HCT116 (cell line): ENCODE measurements around the gene COPZ1. TPM values are rescaled to one million over a fixed set of nuclear protein-coding genes. Genes with fewer than 3 reads are reported as not detected.

ENCODE experiments used
- ATAC-seq: fragments of 200-7000 bp; cut with Tn5 transposase; 2 replicates; pipeline ENCODE4 v1.9.1; 2020; ENCODE audit warnings: mild to moderate bottlenecking, moderate library complexity
- BruUV-seq: library from RNA; stranded (reverse); fragments of 400-500 nt; replicated peaks from 2 replicates; lab custom pipeline; 2021; lab: Mats Ljungman, UMichigan
- CTCF ChIA-PET: fragments of 300-600 bp; sonication (Branson Sonifier 250); formaldehyde crosslinking; loops from one replicate; lab custom pipeline; 2021; ENCODE audit warnings: antibody characterized with exemption; lab: Charles Lee
- POLR2A ChIA-PET: fragments of 300-600, 350-600 bp; sonication (Branson Sonifier 250); formaldehyde crosslinking; loops from one replicate; lab custom pipeline; 2021; ENCODE audit warnings: antibody characterized with exemption; lab: Charles Lee
- RAD21 ChIA-PET, 2 experiments: fragments of 300-600 bp; sonication (Branson Sonifier 250); formaldehyde crosslinking; loops; one replicate each; lab custom pipeline; 2023; ENCODE audit warnings: low total read pairs in 2 of 2; ENCODE audit not compliant: uncharacterized antibody in 2 of 2, unreplicated experiment in 2 of 2, low non-redundant PET in 1 of 2; lab: Charles Lee
- DNase-seq: peaks from one replicate; pipeline ENCODE4 v3.0.0-alpha.2; 2010; ENCODE audit warnings: low read depth, low spot score
- H2AFZ ChIP-seq: fragments of 200-600 bp; shearing (Covaris generic), sonication (generic); 2 replicates; pipeline ENCODE4 v1.6.1; 2017; ENCODE audit warnings: low read depth, mixed run types, mixed read lengths, antibody characterized with exemption, low read length; ENCODE audit not compliant: poor library complexity, severe bottlenecking
- H3K27ac ChIP-seq: 2 replicates; pipeline ENCODE4 v1.5.1; 2012; ENCODE audit warnings: low read depth, low read length
- H3K27me3 ChIP-seq: fragments of 200-600 bp; sonication (generic); 2 replicates; pipeline ENCODE4 v1.6.1; 2016; ENCODE audit warnings: mixed run types, low read length, mixed read lengths; ENCODE audit not compliant: insufficient read depth
- H3K36me3 ChIP-seq, 2 experiments: fragments of 200-500 bp in 1 of 2; fragments of 200-600 bp in 1 of 2; sonication (Bioruptor generic) in 1 of 2; sonication (generic) in 1 of 2; 2 replicates each; pipeline versions ENCODE4 v1.5.1 to v1.6.1; 2014 to 2016; ENCODE audit warnings: low read length in 2 of 2, inconsistent platforms in 1 of 2, mixed read lengths in 1 of 2, mixed run types in 1 of 2; ENCODE audit not compliant: insufficient read depth in 2 of 2, control insufficient read depth in 1 of 2
- H3K4me1 ChIP-seq, 2 experiments: fragments of 200-600 bp in 1 of 2; sonication (generic) in 1 of 2; 2 replicates each; pipeline versions ENCODE4 v1.5.1 to v1.6.1; 2012 to 2017; ENCODE audit warnings: low read length in 2 of 2, inconsistent platforms in 1 of 2, mild to moderate bottlenecking in 1 of 2, mixed read lengths in 1 of 2, mixed run types in 1 of 2, moderate library complexity in 1 of 2; ENCODE audit not compliant: insufficient read depth in 2 of 2, control insufficient read depth in 1 of 2
- H3K4me2 ChIP-seq: fragments of 200-600 bp; sonication (generic); 2 replicates; pipeline ENCODE4 v1.6.1; 2017; ENCODE audit warnings: mixed run types, low read length, mixed read lengths
- H3K4me3 ChIP-seq, 2 experiments: fragments of 200-600 bp in 1 of 2; sonication (generic) in 1 of 2; replicated peaks in 1 of 2; 2 replicates each; pipeline ENCODE4 v1.5.1; 2011 to 2016; ENCODE audit warnings: low read length in 2 of 2, control low read depth in 1 of 2, low read depth in 1 of 2, mild to moderate bottlenecking in 1 of 2, mixed read lengths in 1 of 2, mixed run types in 1 of 2
- H3K79me2 ChIP-seq: fragments of 200-600 bp; sonication (generic); 2 replicates; pipeline ENCODE4 v1.6.1; 2017; ENCODE audit warnings: mild to moderate bottlenecking, mixed run types, low read length, moderate library complexity, mixed read lengths; ENCODE audit not compliant: insufficient read depth
- H3K9ac ChIP-seq: fragments of 200-600 bp; sonication (generic); 2 replicates; pipeline ENCODE4 v1.6.1; 2016; ENCODE audit warnings: low read length, mixed read lengths
- H3K9me2 ChIP-seq: fragments of 200-600 bp; sonication (generic), shearing (Covaris generic); 2 replicates; pipeline ENCODE4 v1.6.1; 2017; ENCODE audit warnings: mixed run types, mild to moderate bottlenecking, moderate library complexity; ENCODE audit not compliant: insufficient read depth
- H3K9me3 ChIP-seq, 2 experiments: fragments of 200-500 bp in 1 of 2; fragments of 200-600 bp in 1 of 2; sonication (Bioruptor generic) in 1 of 2; sonication (generic) in 1 of 2; 2 replicates each; pipeline ENCODE4 v1.6.1; 2014 to 2017; ENCODE audit warnings: low read length in 2 of 2, mixed read lengths in 2 of 2, inconsistent platforms in 1 of 2, low read depth in 1 of 2, mild to moderate bottlenecking in 1 of 2, mixed run types in 1 of 2, moderate library complexity in 1 of 2; ENCODE audit not compliant: control insufficient read depth in 1 of 2, insufficient read depth in 1 of 2
- H4K20me1 ChIP-seq: fragments of 200-600 bp; sonication (generic), shearing (Covaris generic); 2 replicates; pipeline ENCODE4 v1.6.1; 2017; ENCODE audit warnings: mixed run types, mild to moderate bottlenecking, moderate library complexity; ENCODE audit not compliant: insufficient read depth
- ATF3 ChIP-seq: IDR thresholded peaks from 2 replicates; pipeline ENCODE4 v1.6.1; 2012
- CBX3 ChIP-seq: IDR thresholded peaks from 2 replicates; pipeline ENCODE4 v1.6.1; 2012; ENCODE audit warnings: low read depth
- CEBPB ChIP-seq: IDR thresholded peaks from 2 replicates; pipeline ENCODE4 v1.6.1; 2012; ENCODE audit warnings: low read depth
- CTCF ChIP-seq, 3 experiments: fragments of 200-600 bp in 1 of 3; sonication (generic) in 1 of 3; IDR thresholded peaks in 2 of 3; conservative IDR thresholded peaks in 1 of 3; 2 replicates each; pipeline ENCODE4 v1.5.1; 2012 to 2017; ENCODE audit warnings: low read depth in 2 of 3, low read length in 2 of 3, antibody characterized with exemption in 1 of 3, borderline replicate concordance in 1 of 3, control low read depth in 1 of 3, mild to moderate bottlenecking in 1 of 3, mixed read lengths in 1 of 3, mixed run types in 1 of 3, moderate library complexity in 1 of 3; ENCODE audit not compliant: insufficient read depth in 1 of 3
- EGR1 ChIP-seq: IDR thresholded peaks from 2 replicates; pipeline ENCODE4 v1.6.1; 2012; ENCODE audit warnings: low read depth
- EZH2 ChIP-seq: fragments of 200-600 bp; sonication (generic); IDR thresholded peaks from 2 replicates; pipeline ENCODE4 v1.6.1; 2017; ENCODE audit warnings: antibody characterized with exemption, mixed run types
- EZH2phosphoT487 ChIP-seq: fragments of 200-600 bp; IDR thresholded peaks from 2 replicates; pipeline ENCODE4 v1.6.1; 2018; ENCODE audit warnings: antibody characterized with exemption, borderline replicate concordance
- FOSL1 ChIP-seq: IDR thresholded peaks from 2 replicates; pipeline ENCODE4 v1.6.1; 2012; ENCODE audit warnings: low read depth
- JUND ChIP-seq: IDR thresholded peaks from 2 replicates; pipeline ENCODE4 v1.6.1; 2012
- MAX ChIP-seq: IDR thresholded peaks from 2 replicates; pipeline ENCODE4 v1.6.1; 2012
- POLR2A ChIP-seq: IDR thresholded peaks from 2 replicates; pipeline ENCODE4 v1.7.0; 2011; ENCODE audit warnings: borderline replicate concordance; ENCODE audit not compliant: insufficient read depth, insufficient read length; ENCODE audit errors: extremely low read depth
- POLR2AphosphoS5 ChIP-seq: IDR thresholded peaks from 2 replicates; pipeline ENCODE4 v1.6.1; 2011; ENCODE audit warnings: mild to moderate bottlenecking, low read depth, low read length, moderate library complexity
- RAD21 ChIP-seq: IDR thresholded peaks from 2 replicates; pipeline ENCODE4 v1.6.1; 2012; ENCODE audit warnings: low read depth, mild to moderate bottlenecking
- REST ChIP-seq: IDR thresholded peaks from 2 replicates; pipeline ENCODE4 v1.6.1; 2012; ENCODE audit warnings: low read depth
- SIN3A ChIP-seq: IDR thresholded peaks from 2 replicates; pipeline ENCODE4 v1.6.1; 2012; ENCODE audit warnings: low read depth
- SP1 ChIP-seq: IDR thresholded peaks from 2 replicates; pipeline ENCODE4 v1.6.1; 2012; ENCODE audit warnings: low read depth
- SRF ChIP-seq: IDR thresholded peaks from 2 replicates; pipeline ENCODE4 v1.6.1; 2012; ENCODE audit warnings: low read depth
- TCF7L2 ChIP-seq: IDR thresholded peaks from 2 replicates; pipeline ENCODE4 v1.7.0; 2011; ENCODE audit warnings: borderline replicate concordance, inconsistent platforms; ENCODE audit not compliant: insufficient read depth, insufficient read length; ENCODE audit errors: extremely low read depth
- ZBTB33 ChIP-seq: IDR thresholded peaks from 2 replicates; pipeline ENCODE4 v1.6.1; 2011; ENCODE audit warnings: mild to moderate bottlenecking, low read length, moderate library complexity; ENCODE audit not compliant: insufficient replicate concordance; ENCODE audit errors: extremely low read depth
- ZFX ChIP-seq: fragments of 450-650 bp; IDR thresholded peaks from 2 replicates; pipeline ENCODE4 v1.6.1; 2017
- intact Hi-C: fragments of 100-400 bp; cut with micrococcal nuclease; formaldehyde crosslinking; loops from 2 replicates; pipeline ENCODE4 v1.10.0; 2022
- total RNA-seq: library from RNA; stranded (reverse); gene quantifications from one replicate; pipeline ENCODE4 v1.2.1, GENCODE V29; 2021; ENCODE audit not compliant: unreplicated experiment

Gene COPZ1
- total RNA-seq, 1 experiment from 2014 or later, result 191 TPM

- no peaks in the 10 kb centered on the region for H3K79me2 ChIP-seq
- no peak overlapping the region for H3K9ac ChIP-seq
- H3K27me3 ChIP-seq, result no peaks in the 10 kb centered on the region
- H3K36me3 ChIP-seq, result peaks cover 38% of the 10 kb centered on the region in 2 experiments
- no peak for TF ChIP-seq POLR2A
- TF ChIP-seq SP1, result no peak
- no peak for TF ChIP-seq FOSL1
- no peak for TF ChIP-seq ATF3
- no peak for TF ChIP-seq MAX
- TF ChIP-seq CEBPB, result no peak
- TF ChIP-seq ZBTB33, result no peak
- TF ChIP-seq POLR2AphosphoS5, result no peak
- no peak for TF ChIP-seq SIN3A
- TF ChIP-seq ZFX, result no peak
- TF ChIP-seq JUND, result no peak
- TF ChIP-seq RAD21, result no peak
- no peak for TF ChIP-seq EZH2phosphoT487
- TF ChIP-seq CTCF (IDR thresholded peaks at IDR 0.05 in 2 of 3, conservative IDR thresholded peaks at IDR 0.05 in 1 of 3; ENCODE audit: borderline replicate concordance in 1 of 3, insufficient read depth in 1 of 3, low read depth in 2 of 3, low read length in 2 of 3), result no peak
- TF ChIP-seq SRF, result no peak
- no peak for TF ChIP-seq REST
- no peak for TF ChIP-seq TCF7L2
- no peak for TF ChIP-seq EZH2
- TF ChIP-seq CBX3, result no peak
- no peak for TF ChIP-seq EGR1
- no peak overlapping the region for H3K4me2 ChIP-seq
- no peak overlapping the region for H3K4me3 ChIP-seq
- H3K4me1 ChIP-seq, result peaks cover 0 to 2% of the 10 kb centered on the region in 2 experiments; a peak in 1 of 4 replicates
- no peak overlapping the region for H3K27ac ChIP-seq
- ChIA-PET POLR2A (interaction anchor here (1.0 kb wide), 1 partner anchor 73 kb away, joined by 3 read pairs; no protein-coding TSS in a partner anchor), CTCF (interaction anchor here (1.2 to 3.0 kb wide), 2 partner anchors 15 to 26 kb away, joined by 3 to 7 read pairs; partner anchors contain the start of gene COPZ1), RAD21 (no interaction called here)
- ATAC-seq (no peak), DNase-seq (no peak)
- no peaks in the 10 kb centered on the region for H3K9me3 ChIP-seq
- intact Hi-C loops, result no loop called here
- H4K20me1 ChIP-seq, result no peaks in the 10 kb centered on the region
- no peaks in the 10 kb centered on the region for H3K9me2 ChIP-seq
- H2AFZ ChIP-seq, result no peak overlapping the region
- no TSS peak for BruUV-seq
Observed at GRCh38 chr12:54350743-54351142, 25.8 kb downstream of the COPZ1 start.
